Dermis microvascular lymphatic vessel endothelial cell (primary cell): ENCODE data around the gene CD248. TPM values are rescaled to one million over a fixed set of nuclear protein-coding genes. Genes with fewer than 3 reads are reported as not detected.
A peak's percentile ranks its signal among the peaks of the same experiment; 100 is the strongest.

Source experiments
- DNase-seq, 2 donors: peaks; one replicate each; pipeline versions ENCODE4 v3.0.0 to v3.0.0-alpha.2; 2010; ENCODE audit warnings: low read depth in 2 of 2
- total RNA-seq: library from RNA; depleted of rRNA; stranded (reverse); fragments of >200 nt; gene quantifications from 2 replicates; pipeline ENCODE4 v1.2.1, GENCODE V29; 2014

CD248 gene
- total RNA-seq, 1 donor from 2014 or later, result under 0.01 TPM

DNA sequence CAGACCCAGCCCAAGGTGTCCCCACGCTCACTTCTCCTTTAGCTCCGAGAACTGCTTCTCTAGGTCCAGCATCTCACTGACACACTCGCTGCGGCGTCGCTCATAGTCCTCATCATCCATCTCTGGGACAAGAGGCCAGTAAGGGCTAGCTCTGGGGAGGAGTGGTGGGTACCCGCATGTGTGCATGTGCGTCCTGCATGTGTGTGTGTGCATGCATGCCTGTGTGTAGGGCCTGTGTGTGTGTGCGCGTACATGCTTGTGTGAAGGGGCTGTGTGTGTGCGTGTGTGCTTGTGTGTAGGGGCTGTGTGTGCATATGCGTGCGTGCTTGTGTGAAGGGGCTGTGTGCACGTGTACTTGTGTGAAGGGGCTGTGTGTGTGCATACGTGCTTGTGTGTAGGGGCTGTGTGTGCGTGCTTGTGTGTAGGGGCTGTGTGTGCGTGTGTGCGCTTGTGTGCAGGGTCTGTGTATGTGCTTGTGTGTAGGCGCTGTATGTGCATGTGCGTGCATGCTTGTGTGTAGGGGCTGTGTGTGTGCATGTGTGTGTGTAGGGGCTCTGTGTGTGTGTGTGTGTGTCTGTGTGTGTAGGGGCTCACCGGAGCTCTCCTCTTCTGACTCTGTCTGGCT, 24.8 kb upstream of the CD248 start:
- no peak for DNase-seq

DNA sequence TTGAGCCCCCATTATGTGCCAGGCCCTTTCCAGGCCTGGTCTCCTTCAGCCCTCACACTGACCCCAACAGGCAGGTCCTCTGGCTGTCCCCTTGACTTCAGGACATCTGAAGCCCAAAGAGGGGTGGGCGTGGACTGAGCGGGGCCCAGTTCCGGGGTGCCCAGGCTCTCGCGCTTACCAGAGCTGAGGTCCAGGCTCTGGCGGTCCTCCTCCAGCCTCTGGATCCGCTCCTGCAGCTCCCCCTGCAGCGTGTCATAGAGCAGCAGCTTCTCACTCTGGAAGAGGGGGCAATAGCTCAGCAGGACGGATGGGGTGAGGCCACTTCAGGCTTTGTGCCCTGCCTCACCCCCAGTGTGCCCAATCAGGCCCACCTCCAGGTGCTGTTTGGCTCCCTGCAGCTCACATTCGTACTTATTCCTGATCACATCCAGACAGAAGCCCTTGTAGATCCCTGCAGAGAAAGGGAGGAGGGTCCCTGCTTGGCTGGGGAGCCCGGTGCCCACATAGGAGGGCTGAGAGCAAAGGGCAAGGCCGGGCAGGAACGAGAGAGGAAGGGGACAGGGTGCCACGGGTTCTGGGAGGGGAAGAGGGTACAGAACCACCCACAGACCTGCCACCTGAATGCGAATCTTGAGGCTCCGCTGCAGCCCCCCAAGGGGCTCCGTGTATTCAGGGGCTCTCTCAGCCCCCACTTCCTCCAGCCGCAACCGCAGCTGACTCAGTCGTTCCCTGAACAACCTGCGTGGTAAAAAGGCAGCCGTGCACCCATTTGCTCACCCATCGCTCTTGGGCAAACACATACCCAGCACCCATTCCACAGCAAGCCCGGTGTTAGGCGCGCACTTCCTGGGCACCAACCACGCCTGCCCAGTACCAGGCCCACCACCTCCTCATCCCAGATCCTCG, 24.0 kb upstream of the CD248 start:
- no peak for DNase-seq

DNA sequence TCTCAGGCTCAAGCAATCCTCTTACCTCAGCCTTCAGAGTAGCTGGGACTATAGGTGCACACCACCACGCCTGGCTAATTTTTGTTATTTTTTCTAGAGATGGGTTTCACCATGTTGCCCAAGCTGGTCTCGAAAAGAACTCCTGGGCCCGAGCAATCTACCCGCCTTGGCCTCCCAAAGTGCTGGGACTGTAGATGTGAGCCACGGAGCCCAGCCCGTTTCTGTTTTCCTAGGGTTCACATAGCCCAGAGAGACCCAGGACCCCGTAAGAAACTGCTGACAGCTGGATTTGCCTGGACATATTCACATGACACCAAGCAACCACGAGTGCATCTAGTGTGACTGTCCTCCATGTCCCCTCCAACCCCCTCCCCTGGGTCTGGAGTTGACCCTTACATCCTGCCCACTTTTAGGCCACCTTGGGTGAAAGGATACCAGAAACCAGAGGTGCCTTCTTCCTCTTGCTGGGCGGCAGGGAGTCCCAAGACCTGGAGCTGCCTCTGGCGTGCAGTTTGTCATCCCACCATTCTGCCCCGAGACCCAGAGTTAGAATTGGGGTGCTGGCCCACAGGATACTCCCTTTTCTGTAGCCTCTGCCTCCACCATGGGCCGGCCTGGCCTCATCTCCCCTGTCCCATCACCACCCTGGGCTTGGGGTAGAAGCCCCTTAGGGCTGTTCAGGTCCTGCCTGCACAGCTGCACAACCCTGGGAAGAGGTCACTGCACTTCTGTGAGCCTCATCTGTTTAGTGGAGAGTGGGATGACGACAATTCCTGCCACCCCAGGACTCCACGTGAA, 23.0 kb upstream of the CD248 start:
- no peak for DNase-seq

DNA sequence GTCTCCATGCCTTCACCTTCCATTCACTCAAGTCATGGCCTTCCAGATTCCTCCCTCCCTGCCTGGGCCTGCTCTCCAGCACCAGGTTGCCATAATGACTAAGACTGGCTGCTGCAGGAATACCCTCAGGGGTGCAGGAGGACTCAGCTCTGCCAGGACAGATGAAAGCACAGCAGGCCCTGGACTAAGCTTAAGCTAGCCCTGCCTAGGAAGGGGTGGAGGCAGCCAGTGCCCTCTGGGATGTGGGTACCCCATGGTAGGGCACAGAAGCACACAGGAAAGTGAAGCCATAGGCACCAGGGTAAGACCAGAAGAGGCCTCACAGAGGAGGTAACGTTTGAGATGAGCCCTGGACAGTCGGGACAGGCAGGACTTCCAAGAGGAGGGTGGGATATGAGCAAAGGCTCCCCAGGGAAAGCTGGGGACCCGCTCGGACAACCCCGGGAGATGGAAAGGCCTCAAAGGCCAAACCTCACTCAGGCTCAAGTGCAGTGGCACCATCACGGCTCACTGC, 22.4 kb upstream of the CD248 start:
- no peak for DNase-seq

DNA sequence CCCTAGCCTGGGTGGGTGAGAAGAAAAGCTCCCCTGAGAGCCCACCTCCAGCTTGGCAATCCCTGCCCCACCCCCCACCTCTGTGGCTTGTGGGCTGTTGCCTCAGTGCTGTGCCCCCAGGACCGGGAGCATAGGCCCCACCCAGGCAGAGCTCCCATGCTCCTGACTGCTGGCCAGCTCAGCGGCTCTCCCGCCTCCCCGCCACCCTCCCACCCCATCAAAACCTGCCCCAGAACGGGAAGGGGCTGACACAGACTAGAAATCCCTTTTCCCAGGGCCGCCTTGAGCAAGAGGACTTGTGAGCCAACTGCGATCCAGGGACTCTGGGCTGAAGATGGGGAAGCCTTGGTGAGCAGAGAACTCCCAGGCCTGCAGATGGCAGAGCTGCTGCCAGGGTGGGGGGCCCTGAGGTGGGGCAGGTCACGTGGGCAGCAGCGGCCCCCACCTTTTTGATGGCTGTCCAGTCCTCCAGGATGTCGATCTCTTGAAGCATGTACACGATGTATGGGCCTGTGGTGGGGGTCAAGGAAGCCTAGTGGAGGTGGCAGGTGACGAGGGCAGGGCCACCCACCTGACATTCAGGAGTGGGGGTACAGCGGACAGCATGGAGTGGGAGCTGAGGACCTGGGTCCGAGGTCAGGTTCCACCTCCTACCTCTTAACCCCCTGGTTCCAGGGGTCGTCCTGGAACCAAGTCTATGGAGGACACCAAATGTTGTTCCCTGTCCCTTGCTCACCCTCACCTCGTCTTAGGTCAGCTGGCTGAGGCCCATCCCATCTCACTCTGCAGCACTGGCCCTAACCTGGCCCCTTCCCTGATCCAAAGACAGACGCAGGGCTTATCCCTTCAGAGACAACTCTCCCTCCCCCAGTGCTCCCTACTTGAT, 21.7 kb upstream of the CD248 start:
- no peak for DNase-seq

DNA sequence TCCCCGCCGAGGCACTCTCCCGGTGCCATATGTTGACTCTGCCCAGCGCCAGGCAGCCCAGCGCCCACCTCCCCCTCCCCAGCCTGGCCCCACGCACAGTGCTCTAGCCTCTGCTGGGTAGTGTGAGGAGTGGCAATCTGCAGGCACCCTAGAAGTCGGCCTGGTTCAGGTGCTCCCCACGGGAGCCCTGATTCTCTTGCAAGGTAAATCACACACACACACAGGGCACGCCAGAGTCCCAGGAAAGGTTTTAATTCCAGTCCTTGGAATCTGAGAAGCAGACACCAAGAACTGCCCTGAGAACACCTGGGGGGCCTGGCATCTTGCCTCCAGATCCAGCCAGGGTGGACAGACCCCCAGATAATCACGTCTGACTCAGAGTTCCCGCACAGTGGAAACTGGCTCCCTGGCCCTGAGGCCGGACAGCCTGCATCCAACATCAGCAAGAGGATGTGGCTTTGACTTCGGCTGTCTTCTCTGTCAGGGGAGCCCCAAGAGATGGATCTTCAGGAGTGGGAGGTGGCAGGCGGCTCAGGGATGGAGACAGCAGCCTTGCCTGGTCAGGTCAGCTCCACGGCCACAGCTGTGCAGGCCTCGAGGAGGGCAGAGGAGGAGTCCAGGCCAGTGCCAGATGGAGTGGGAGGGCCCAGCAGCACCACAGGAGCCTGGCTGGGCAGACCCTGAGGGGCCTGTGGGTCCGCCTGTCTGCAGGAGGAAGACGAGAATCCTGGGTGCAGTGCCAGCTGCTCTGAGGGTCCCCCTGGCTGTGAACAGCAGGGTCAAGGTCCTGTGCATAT, 20.5 kb upstream of the CD248 start:
- DNase-seq, result no peak

DNA sequence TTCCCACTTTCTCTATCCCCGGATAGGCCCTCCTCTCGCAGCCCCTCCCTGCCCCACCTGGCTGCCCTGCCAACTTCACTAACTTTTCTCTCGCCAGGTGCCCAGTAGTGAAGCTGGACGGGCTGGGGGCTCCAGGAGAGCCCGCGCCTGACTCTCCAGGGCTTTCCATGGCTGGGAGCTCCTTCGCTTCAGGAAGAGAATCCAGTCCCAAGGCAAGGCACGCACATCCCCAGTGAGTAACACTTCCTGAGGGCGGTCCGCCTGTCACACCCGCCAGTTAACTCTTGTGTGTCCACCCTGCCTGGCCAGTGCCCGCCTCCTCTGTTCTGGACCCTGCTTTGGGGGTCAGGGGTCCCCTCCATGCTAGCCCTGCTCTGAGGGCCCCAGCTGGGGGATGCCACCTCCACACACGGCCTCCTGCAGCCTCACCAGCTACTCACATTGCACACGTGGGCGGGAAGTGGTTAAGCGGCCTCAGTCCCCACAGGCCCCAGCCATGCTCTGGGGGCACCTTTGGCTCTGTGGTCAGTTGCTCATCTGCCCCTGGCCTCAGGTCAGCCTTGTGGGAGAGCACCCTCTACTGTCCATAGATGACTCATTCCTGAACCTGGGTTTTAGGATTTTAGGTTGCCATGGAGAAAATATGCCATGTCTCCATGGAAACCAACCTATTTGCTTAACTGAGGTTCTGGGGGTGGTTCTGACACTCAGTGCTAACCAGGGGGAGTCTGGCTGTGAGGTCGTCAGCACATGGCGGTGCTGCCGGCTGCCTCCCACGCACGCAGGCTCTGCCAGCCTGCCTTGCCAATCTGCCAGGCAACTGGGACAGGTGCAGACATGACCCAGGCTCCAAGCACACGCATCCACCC, 19.6 kb upstream of the CD248 start, which contains the start of gene RIN1:
Gene RIN1 (minus strand): TSS at position 201 of the 869 bp plus-strand sequence. CDS start 32 bp downstream, at position 169.
- DNase-seq, result peak; percentile 89 to 90

DNA sequence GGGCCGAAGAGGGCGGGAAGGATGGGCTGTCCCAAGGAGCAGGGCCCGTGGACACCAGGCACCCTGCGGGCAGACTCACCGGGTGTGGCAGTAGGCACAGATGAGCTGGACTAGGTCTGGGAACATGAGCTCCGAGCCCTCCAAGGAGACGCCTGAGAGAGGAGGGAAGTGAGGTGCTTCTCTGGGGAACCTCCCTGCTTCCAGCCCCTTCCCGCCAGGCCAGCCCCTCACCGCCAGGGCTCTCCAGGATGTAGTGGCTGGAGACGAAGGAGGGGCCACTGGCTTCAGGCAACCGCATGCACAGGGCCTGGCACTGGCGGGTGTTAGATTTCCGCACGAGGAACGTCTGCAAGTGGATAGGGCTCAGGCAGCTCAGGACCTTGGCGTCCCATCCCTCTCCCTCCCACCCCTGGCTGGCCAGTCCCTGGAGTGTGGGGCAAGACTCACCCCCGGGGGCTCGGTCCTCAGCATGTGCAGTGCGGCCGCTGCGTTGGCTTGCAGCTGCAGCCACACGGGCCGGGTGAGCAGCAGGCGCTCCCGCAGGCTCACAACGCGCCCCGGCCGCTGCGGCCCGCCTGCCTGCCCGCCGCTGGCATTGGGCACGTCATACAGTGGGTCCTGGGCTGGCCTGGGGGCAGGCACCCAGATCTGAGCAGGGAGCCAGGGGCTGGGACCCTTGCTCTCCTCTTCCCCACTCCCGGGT, 18.8 kb upstream of the CD248 start:
- DNase-seq, result peak in 1 of 2 donors; percentile 46

DNA sequence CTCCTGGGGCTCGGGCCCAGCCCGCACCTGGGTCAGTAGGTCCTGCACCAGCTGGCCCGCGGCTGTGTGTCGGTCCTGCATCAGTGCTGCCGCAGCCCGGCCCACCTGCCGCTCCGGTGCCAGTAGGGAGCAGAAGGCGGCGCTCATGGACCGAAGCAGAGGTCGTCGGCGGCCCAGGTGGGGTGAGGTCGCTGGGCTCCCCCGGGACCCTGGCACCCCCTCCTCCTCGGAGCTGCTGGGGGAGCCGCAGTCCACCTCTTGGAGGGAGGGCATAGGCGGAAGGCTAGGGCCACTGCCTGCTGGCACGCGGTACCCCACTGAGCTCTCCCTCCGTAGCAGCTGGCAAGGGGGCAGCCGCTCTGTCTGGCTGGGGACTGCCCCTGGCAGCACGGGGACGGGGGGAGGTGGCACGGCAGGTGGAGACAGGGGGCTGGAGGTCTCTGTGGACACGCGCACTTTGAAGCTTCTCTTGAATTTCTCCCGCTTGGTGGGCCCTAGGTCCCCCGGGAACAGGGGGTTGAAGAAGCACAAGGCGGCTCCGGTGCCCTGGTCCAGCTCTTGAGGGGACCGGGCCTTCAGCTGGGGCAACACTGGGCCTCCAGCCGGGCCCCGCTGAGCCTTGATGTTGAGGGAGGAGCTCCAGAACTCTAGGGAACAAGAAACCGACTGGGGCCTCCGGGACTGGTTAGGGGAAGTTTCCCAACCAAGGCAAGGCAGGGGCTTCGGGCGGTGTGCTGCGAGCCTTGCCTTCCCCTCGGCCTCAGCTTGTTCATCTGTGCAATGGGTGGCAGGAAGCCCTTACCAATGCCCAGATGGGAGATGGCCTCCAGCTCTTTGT, 18.0 kb upstream of the CD248 start:
- no peak for DNase-seq

DNA sequence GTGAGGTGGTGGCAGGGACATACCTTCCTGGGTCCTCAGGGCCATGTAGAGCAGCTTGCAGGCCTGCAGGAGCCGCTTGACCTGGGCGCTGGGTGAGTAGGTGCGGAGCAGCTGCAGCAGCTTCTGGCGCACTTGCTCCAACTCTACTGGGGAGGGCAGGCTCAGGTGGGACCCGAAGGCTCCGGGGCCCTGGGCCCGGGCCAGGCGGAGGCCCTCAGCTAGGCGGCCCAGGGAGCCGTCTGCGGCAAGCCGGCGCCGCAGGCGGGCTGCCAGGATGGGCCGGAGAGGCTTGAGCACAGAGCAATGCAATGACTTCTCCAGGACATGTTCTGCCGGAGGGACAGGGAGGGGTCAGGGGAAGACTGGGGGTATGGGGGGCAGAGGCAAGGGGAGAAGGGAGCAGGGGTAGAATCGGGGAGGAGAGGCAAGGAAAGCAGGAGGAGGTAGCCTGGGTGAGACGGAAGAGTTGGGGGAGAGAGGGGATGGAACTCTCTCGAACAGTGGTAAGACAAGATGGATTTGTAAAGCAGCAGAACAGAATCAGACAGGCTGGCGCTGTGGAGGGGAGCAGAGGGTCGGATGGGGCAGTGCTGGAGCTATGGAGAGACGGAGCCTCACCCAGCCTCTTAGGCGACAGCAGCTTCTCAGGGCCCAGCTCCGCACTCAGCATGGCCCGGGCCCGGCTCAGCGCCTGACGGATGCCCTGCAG, 17.2 kb upstream of the CD248 start:
- DNase-seq, result no peak

DNA sequence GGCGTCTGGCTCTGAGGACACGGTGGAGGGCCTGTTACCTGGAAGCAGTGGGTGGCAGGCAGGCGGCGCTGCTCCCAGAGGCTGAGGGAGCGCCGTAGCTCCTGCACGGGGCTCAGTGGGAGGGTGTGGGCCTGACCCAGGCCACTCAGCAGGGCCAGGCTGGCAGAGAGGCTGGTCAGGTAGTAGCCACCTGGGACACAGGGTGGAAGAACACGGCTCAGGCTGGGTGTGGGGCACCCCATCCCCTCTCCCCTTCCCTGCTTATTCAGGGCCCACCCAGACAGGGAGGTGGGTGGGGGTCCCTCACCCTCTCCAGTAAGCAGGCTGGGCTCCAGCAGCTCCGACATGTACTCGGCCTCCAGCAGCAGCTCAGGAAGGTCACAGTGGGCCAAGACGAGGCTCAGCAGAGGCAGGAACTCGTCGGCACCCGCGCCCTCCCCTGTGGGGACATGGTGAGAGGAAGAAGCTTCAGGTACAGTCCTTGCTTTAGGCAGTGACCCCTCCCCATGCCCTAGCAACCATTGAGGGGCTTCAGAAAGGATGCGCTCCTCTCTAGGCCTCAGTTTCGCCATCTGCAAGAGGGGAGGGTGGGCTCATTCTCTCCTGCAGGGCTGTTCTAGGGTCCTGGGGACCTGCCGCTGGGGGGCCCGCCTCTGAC, 16.5 kb upstream of the CD248 start:
- DNase-seq, result no peak

DNA sequence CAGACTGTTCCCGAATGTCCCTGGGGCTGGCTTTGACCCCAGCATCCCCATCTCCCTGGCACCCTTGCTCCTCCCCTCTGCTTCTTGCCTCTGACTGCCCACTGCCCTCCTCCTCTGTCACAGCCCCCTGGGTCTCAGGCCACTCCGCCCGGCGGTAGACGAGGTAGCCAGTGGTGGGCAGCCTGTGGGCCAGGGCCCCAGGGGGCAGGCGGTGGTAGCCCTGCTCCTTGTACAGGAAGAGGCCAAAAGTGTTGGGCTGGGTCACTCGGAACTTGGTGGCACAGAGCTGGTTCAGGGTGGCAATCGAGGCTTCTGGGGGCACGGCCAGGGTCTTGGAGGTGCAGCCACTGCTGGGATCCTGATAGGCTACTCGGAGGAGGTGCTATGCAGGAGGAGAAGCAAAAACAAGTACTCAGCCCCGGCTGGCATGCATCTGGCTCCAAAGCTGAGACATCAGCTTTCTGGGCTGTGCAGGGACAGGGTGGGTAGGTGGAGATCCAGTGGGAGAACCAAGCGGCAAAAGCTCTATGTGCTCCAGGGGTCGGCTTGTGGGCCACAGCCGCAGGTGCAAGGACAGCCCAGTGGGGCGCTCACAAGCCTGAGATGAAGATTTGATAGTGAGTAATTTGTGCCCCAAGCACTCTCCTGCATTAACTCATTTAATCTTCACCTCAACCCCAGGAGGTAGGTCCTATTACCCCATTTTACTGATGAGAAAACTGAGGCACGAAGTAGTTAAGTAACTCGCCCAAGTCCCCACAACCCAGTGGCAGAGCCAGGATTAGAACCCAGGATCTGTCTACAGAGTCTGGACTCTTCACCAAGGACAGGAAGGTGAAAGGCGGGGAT, 15.8 kb upstream of the CD248 start:
- no peak for DNase-seq

DNA sequence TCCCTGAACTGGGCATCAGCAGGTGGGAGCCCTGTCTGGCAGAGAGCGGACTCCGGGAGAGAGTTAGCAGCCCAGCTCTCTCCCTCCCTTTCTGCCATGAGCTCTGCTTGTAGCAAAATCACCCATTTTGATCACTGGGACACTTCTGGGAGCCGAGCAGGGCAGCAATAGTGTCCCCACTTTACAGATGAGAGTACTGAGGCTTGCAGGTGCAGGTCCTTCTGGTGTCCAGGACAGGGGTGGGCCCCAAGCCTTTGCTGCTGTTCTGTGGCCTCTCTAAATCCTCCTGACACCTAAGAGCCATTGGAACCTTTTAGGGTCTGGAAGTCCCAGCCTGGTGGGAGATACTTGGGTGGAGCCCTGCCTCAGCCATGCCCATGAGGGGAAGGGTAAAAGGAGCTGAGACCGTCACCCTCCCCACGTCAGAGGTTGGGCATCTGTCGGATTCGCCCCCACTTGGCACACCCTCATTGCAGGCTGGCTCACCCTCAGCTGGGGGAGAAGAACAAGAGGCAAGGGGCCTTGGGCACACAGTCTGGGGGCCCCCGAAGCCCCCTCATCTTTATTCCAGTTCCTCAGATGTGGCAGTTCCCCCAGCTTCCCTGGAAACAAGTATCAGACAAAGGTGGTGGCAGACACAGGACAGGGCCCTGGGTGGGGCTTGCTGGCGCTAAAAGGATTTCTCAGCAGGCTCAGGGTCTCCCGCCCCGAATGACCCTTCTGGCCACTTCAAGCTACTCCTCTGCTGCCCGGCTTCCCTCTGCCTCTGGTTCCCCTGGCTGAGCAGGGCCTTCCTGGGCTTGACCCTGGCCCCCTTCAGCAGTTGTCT, 14.9 kb upstream of the CD248 start:
- DNase-seq, result no peak

DNA sequence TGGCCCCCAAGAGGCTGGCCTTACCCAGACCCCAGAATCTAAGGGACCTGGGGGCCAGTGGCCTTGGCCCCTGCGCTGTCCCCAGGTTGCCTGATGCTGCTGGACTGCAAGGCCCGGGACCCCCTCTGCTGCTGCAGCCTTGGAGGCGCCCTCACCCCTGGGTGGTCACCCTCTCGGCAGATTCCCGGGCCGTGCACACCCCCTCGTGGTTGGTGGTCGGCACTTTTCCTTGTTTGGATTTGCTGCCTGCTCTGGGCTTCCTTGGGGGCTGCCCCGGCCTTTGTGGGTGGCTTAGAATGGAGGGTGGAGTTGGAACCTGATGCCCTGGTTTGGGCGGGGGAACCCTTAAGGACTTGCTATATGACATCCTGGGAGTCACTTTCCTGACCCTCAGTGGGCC, 14.1 kb upstream of the CD248 start:
- DNase-seq, result no peak
